Activated CD4-positive, alpha-beta T cell treated with anti-CD3 and anti-CD28 coated beads, Interleukin-2, amount 50 U/mL, for 16 hours (primary cell): ENCODE measurements around the gene GPRC5D.

ENCODE experiments used
- DNase-seq: peaks from one replicate; pipeline ENCODE4 v3.0.0-alpha.2; 2020

The GPRC5D gene

DNA sequence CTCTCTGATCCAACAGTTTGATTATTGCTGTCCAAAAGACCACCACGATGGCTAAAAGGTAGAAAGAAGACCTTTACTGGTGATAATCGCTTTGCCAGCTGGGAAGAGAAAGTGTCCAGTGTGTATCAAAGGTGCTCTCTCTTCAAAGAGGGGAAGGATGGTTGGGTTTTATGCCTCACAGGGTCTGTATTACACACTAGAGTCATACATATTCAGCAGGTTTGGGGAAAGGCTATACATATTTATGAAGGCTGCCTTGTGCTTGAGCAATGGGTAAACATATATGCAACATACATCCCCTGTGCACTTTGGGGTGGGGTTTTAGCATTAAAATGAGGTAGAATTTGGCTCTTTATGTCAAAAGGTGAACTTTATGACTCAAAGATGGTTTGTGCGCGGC, 18.2 kb downstream of the GPRC5D start:
- no peak for DNase-seq

DNA sequence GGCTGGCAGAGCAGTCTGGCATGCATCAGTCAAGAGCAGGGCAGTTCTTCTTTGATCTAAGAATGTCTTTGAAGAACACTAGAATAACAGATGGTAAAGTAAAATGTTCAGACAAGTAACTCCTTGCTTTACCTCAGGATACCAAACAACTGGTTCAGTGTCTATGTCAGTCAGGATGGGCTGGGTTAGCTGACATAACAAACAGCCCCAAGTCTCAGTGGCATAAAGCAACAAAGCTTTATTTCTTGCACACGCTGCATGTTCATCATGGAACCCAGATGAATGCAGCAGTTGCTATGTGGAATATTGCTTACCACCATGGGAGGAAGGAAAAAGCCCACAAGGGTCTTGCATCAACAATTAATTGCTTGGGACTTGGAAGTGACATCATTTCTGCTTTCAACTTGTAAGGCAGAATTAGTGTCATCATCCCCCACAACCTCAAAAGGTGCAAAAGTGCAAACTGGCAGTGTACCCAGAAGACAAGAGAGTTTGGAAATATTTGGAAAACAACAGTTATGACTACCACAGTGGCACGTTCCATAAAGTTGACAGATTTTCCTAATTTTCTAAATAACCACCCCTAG, 21.2 kb downstream of the GPRC5D start:
- DNase-seq, result no peak

GRCh38 chr12:12929696-12930095, 22.3 kb downstream of the GPRC5D start:
- DNase-seq, result no peak

DNA sequence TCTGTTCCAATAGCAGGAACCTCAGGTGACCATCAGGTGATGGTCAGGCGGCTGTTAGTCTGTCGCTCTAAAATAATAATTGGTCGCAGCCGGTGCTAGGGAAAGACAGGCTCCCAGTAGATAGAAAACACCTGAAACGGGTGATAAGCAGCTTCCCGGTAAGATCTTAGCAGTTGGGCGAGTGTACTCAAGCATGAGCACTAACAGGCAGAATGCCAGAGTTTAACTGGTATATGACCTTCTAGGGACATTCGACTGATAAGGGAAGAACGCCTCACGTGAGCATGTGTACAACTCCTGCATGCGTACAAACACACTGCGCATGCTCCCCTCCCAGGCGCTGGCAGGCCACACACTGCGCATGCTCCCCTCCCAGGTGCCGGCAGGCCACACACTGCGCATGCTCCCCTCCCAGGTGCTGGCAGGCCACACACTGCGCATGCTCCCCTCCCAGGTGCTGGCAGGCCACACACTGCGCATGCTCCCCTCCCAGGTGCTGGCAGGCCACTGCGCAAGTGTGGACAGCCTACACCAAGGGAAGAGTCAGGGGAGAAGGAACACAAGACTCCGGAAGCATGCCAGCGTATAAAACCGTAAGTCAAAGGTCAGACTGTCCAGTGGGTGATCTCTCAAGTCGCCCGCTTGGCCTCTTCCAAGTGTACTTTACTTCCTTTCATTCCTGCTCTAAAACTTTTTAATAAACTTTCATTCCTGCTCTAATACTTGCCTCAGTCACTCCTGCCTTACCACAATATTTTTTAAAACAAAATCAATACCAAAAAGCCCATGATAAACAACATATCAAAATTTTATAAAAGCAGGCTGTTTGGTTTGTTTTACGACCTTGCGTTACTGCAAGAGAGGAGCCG, 24.5 kb downstream of the GPRC5D start:
- DNase-seq, result peak; percentile 51

GRCh38 chr12:12926571-12927071, 25.3 kb downstream of the GPRC5D start:
- no peak for DNase-seq

DNA sequence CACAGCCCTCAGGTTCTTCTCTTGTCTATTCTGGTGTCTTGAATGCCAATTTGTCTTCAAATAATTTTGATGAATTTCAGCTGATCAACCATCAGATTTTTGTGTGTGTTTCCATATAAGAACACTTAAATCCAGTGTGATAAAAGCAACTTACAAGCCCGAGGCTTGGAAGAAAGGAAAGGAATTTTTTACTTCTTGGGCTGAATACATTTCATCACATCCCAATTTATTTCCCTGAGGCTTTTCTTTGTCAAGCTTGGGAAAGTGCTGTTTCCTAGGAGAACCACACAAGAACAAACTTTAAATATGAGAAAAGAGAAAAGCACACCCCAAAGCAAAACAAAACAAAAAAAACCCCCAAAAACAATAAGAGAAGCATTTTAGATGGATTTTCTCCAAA, 26.6 kb downstream of the GPRC5D start:
- no peak for DNase-seq

- no peak for DNase-seq
Measured at GRCh38 chr12:12924169-12924568, 27.8 kb downstream of the GPRC5D start.

DNA sequence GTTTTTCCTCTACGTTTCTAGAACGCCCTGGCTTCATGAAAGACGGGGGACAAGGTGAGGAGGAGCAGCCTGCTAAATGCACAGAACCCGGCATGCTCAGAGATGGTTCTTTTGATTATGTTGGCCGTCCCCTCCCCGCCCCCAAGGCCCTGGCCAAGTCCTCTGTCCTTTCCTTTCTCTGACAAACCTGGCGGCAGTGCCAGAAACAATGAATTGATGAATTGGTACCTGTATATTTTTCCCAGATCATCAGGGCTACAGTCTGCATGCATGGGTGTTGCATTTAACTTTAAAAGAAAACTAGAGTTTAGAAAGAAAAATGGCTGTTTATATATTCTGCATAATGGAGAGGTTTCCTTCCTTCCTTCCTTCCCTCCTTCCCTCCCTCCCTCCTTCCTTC, 29.0 kb downstream of the GPRC5D start:
- no peak for DNase-seq

GRCh38 chr12:12922191-12922616, 29.8 kb downstream of the GPRC5D start:
- no peak for DNase-seq

GRCh38 chr12:12919666-12920435, 32.1 kb downstream of the GPRC5D start:
- no peak for DNase-seq

DNA sequence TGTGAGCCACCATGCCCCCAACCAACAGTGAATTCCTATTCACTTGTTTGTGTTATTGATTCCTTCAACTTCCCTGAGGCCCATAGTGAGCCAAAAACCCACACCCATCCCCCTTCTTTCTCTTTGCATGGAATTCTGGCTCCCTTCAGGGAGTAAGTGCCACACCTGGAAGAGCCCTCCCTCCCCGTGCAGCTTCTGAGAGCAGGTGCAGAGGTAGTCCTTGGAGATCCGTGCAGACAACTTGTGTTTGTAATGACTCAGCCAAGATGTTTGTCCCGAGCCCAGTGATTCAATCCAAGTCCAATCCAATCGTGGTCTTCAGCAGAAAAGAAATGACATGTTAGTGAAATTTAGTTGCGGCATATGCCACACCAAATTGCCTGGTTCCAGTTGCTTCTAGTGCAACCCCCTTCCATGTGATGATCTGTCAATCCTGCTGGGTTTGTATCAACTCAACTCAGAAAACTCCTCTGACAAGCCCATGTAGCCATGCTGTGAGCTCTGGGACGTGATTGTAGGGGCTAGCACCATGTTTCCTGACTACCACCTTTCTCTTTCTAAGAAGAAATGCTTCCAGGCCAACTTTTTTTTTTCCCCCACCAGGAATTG, 33.1 kb downstream of the GPRC5D start:
- DNase-seq, result no peak

- no peak for DNase-seq
Measured at GRCh38 chr12:12917517-12917916, 34.5 kb downstream of the GPRC5D start.

- peak; percentile 90 for DNase-seq
Measured at GRCh38 chr12:12916135-12916944, 35.6 kb downstream of the GPRC5D start.

DNA sequence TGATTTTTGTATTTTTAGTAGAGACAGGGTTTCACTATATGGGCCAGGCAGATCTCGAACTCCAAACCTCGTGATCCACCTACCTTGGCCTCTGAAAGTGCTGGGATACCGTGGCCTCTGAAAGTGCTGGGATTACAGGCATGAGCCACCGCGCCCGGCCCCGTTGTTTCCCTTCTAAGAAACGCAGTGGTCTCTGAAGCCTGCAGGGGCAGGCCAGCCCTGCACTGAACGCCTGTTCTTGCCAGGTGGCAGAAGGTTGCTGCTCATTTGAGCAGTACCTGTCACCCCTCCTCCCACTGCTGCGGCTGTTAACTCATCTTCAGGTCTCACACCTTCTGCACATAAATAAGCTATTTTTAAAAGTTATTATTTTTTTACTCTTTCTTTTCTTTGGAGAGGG, 36.3 kb downstream of the GPRC5D start:
- no peak for DNase-seq

GRCh38 chr12:12912711-12913110, 39.3 kb downstream of the GPRC5D start:
- DNase-seq, result no peak

DNA sequence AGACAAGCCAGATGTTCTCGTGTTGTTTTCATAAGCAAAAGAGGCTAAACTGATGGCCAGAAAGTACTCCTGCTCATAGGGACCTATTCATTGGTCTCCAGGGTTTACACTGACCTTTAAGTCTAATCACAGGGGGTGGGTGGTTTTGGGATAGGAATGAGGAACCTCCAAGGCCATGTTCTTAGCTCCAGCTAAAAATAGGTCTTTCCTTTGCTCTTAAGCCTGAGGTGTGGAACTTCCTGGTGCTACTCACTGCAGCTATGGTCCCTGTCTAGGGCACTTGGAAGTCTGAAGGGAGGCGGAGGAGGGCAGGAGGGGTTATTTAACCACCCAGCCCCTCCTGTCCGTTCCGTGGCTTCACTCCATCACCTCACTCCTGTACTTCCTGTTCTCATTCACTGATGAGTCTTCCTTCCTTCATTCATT, 42.0 kb downstream of the GPRC5D start:
- no peak for DNase-seq

DNA sequence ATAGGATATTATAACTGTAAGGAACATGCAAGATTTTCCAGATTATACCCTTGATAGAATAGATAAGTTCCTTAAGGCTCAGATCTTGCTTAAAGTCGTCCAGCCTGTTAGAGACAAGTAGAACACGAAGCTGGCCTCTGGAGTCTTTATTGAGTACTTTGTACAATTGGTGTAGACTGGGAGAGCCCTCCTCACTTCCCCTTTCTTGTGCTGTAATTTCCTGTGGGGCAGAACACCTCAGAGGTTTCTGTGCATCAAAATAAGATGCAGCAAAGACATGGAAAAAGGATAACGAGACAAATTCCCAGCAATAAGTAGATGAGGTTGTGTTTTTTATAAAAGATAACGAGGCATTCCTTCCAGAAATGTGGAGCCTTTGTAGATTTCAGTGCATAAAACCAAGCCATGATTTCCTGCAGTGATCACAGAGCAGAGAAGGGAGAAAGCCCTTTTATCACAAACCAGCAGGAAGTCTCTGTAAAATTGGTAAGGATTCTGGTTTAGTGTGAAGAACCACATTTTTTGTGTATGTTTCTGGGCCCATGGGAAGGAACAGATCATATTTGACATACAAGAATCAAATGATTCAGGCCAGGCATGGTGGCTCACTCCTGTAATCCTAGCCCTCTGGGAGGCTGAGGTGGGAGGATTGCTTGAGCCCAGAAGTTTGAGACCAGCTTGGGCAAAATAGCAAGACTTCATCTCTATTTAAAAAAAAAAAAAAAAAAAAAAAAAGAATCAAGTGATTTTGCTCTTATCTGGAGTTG, 42.6 kb downstream of the GPRC5D start:
- DNase-seq, result no peak

DNA sequence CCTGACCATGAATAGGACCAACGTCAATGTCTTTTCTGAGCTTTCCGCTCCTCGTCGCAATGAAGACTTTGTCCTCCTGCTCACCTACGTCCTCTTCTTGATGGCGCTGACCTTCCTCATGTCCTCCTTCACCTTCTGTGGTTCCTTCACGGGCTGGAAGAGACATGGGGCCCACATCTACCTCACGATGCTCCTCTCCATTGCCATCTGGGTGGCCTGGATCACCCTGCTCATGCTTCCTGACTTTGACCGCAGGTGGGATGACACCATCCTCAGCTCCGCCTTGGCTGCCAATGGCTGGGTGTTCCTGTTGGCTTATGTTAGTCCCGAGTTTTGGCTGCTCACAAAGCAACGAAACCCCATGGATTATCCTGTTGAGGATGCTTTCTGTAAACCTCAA, 43.3 kb downstream of the GPRC5D start:
- no peak for DNase-seq

DNA sequence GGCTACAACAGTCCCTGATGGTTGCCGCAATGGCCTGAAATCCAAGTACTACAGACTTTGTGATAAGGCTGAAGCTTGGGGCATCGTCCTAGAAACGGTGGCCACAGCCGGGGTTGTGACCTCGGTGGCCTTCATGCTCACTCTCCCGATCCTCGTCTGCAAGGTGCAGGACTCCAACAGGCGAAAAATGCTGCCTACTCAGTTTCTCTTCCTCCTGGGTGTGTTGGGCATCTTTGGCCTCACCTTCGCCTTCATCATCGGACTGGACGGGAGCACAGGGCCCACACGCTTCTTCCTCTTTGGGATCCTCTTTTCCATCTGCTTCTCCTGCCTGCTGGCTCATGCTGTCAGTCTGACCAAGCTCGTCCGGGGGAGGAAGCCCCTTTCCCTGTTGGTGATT, 43.7 kb downstream of the GPRC5D start:
- no peak for DNase-seq

DNA sequence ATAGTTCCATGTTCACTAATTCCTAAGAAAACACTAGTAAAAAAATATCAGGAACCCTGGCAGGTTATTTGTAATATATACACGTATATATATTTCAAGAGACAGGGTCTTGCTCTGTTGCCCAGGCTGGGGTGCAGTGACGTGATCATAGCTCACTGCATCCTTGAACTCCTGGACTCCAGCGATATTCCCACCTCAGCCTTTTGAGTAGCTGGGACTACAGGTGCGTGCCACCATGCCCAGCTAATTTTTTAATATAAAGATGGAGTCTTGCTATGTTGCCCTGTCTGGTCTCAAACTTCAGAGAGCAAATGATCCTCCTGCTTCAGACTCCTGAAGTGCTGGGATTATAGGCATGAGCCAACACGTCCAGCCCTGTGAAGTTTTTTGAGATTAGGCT, 44.4 kb downstream of the GPRC5D start:
- DNase-seq, result no peak
